Neural cell (in vitro differentiated cells): ENCODE measurements around the gene MOV10L1. TPM values are rescaled to one million over a fixed set of nuclear protein-coding genes. Genes with fewer than 3 reads are reported as not detected.

Source experiments
- H2AFZ ChIP-seq: fragments of 200-600, 300-800 bp; sonication (generic), shearing (Covaris generic); 2 replicates; pipeline ENCODE4 v1.6.0; 2014; ENCODE audit warnings: low read depth, mild to moderate bottlenecking, antibody characterized with exemption, low read length, moderate library complexity
- H3F3A ChIP-seq: fragments of 200-600 bp; shearing (Covaris generic); 2 replicates; pipeline ENCODE4 v1.6.1; 2016; ENCODE audit warnings: mild to moderate bottlenecking, moderate library complexity, mixed read lengths, antibody characterized with exemption, low read length; ENCODE audit not compliant: insufficient read depth, poor library complexity, severe bottlenecking
- H3K27ac ChIP-seq: fragments of 200-600, 300-800 bp; sonication (generic), shearing (Covaris generic); 2 replicates; pipeline ENCODE4 v1.5.1; 2014; ENCODE audit warnings: mild to moderate bottlenecking, low read length, moderate library complexity
- H3K27me3 ChIP-seq: fragments of 300-800, 200-600 bp; sonication (generic), shearing (Covaris generic); 2 replicates; pipeline ENCODE4 v1.6.0; 2014; ENCODE audit warnings: mild to moderate bottlenecking, low read depth, low read length, moderate library complexity; ENCODE audit not compliant: insufficient read depth
- H3K36me3 ChIP-seq: fragments of 300-800, 200-600 bp; sonication (generic), shearing (Covaris generic); 2 replicates; pipeline ENCODE4 v1.5.1; 2014; ENCODE audit warnings: mild to moderate bottlenecking, antibody characterized with exemption, low read length, moderate library complexity; ENCODE audit not compliant: insufficient read depth
- H3K4me2 ChIP-seq: fragments of 300-800, 200-600 bp; sonication (generic), shearing (Covaris generic); 2 replicates; pipeline ENCODE4 v1.6.0; 2014; ENCODE audit warnings: mild to moderate bottlenecking, low read length
- H3K4me3 ChIP-seq: fragments of 300-800, 200-600 bp; sonication (generic), shearing (Covaris generic); 2 replicates; pipeline ENCODE4 v1.5.1; 2014; ENCODE audit warnings: mild to moderate bottlenecking, low read length, moderate library complexity
- H3K79me2 ChIP-seq: fragments of 200-600 bp; shearing (Covaris generic); replicated peaks from 2 replicates; pipeline ENCODE4 v1.6.0; 2014; ENCODE audit warnings: mild to moderate bottlenecking, low read length, moderate library complexity; ENCODE audit not compliant: insufficient read depth
- H3K9ac ChIP-seq: fragments of 300-800, 200-600 bp; sonication (generic), shearing (Covaris generic); 2 replicates; pipeline ENCODE4 v1.6.1; 2016; ENCODE audit warnings: mild to moderate bottlenecking, low read length, mixed read lengths
- H3K9me2 ChIP-seq: fragments of 200-600 bp; shearing (Covaris generic); 2 replicates; pipeline ENCODE4 v1.6.1; 2016; ENCODE audit warnings: mild to moderate bottlenecking, low read length, mixed read lengths; ENCODE audit not compliant: insufficient read depth
- H3K9me3 ChIP-seq: fragments of 200-600, 300-800 bp; sonication (generic), shearing (Covaris generic); 2 replicates; pipeline ENCODE4 v1.6.1; 2016; ENCODE audit warnings: mild to moderate bottlenecking, mixed run types, low read length, moderate library complexity, mixed read lengths
- H4K20me1 ChIP-seq: fragments of 200-600 bp; shearing (Covaris generic); 2 replicates; pipeline ENCODE4 v1.6.1; 2016; ENCODE audit warnings: mild to moderate bottlenecking, mixed run types; ENCODE audit not compliant: insufficient read depth
- EP300 ChIP-seq: fragments of 450-650 bp; conservative IDR thresholded peaks from 2 replicates; pipeline ENCODE4 v1.6.1; 2014; ENCODE audit warnings: antibody characterized with exemption, mild to moderate bottlenecking, moderate library complexity; ENCODE audit not compliant: poor library complexity, severe bottlenecking
- EZH2 ChIP-seq: fragments of 200-600, 300-800 bp; shearing (Covaris generic), sonication (generic); IDR thresholded peaks from 2 replicates; pipeline ENCODE4 v1.6.1; 2014; ENCODE audit warnings: antibody characterized with exemption, low read length, borderline replicate concordance, mild to moderate bottlenecking; ENCODE audit not compliant: insufficient read depth, poor library complexity, severe bottlenecking
- MXI1 ChIP-seq: fragments of 450-650 bp; conservative IDR thresholded peaks from 2 replicates; pipeline ENCODE4 v1.6.1; 2014; ENCODE audit warnings: antibody characterized with exemption, mild to moderate bottlenecking; ENCODE audit not compliant: poor library complexity, severe bottlenecking
- POLR2AphosphoS5 ChIP-seq: IDR thresholded peaks from 2 replicates; pipeline ENCODE4 v1.6.1; 2012
- RAD21 ChIP-seq: fragments of 450-650 bp; conservative IDR thresholded peaks from 2 replicates; pipeline ENCODE4 v1.6.1; 2014; ENCODE audit warnings: antibody characterized with exemption, mild to moderate bottlenecking, moderate library complexity
- SMC3 ChIP-seq: fragments of 450-650 bp; conservative IDR thresholded peaks from 2 replicates; pipeline ENCODE4 v1.6.1; 2014; ENCODE audit warnings: antibody characterized with exemption, mild to moderate bottlenecking, moderate library complexity; ENCODE audit not compliant: poor library complexity
- TAF1 ChIP-seq: IDR thresholded peaks from 2 replicates; pipeline ENCODE4 v1.6.1; 2012; ENCODE audit warnings: low read depth
- polyA plus RNA-seq: library from polyadenylated mRNA; depleted of rRNA; stranded (reverse); fragments of >200 nt; gene quantifications from 2 replicates; pipeline ENCODE4 v1.2.3, GENCODE V29; 2014
- TF ChIP-seq, protein P1 (sequence below): fragments of 450-650 bp; IDR thresholded peaks from 2 replicates; pipeline ENCODE4 v1.5.1; 2014; ENCODE audit warnings: antibody characterized with exemption, mild to moderate bottlenecking, moderate library complexity; ENCODE audit not compliant: poor library complexity, severe bottlenecking
- TF ChIP-seq, protein P2 (sequence below): IDR thresholded peaks from 2 replicates; pipeline ENCODE4 v1.6.1; 2012; ENCODE audit warnings: borderline replicate concordance

The MOV10L1 gene
- polyA plus RNA-seq, 1 donor from 2014 or later: not detected

DNA sequence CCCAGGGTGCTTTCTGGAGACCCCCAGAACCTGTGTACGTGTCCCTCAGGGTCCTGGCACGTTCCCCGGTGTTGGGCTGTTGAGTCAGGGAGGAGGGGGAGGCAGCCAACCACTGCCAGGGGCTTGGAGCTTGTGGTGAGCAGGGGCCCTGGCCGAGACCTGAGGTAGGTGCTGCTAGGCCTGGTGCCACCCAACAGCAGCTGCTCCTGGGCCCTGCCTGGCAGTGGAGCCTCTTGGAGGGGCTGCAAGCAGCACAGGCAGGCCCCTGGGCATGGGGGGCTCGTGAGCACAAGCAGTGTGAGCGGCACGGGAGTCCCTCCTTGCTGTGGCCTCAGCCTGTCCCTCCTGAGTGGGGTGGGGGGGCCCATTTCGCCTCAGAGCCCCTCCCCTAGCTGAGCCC is 103.8 kb downstream of the MOV10L1 start:
- Histone ChIP-seq H3F3A (no peaks in the 10 kb centered on the region), H3K4me3 (no peak overlapping the region), H4K20me1 (no peaks in the 10 kb centered on the region), H3K27ac (no peak overlapping the region), H2AFZ (no peak overlapping the region), H3K9me2 (no peaks in the 10 kb centered on the region), H3K36me3 (no peaks in the 10 kb centered on the region), H3K9ac (no peak overlapping the region), H3K79me2 (no peaks in the 10 kb centered on the region), H3K4me2 (no peak overlapping the region), H3K27me3 (no peaks in the 10 kb centered on the region), H3K9me3 (no peaks in the 10 kb centered on the region)
- no peak for TF ChIP-seq EP300
- no peak for TF ChIP-seq MXI1
- TF ChIP-seq, protein P1, sequence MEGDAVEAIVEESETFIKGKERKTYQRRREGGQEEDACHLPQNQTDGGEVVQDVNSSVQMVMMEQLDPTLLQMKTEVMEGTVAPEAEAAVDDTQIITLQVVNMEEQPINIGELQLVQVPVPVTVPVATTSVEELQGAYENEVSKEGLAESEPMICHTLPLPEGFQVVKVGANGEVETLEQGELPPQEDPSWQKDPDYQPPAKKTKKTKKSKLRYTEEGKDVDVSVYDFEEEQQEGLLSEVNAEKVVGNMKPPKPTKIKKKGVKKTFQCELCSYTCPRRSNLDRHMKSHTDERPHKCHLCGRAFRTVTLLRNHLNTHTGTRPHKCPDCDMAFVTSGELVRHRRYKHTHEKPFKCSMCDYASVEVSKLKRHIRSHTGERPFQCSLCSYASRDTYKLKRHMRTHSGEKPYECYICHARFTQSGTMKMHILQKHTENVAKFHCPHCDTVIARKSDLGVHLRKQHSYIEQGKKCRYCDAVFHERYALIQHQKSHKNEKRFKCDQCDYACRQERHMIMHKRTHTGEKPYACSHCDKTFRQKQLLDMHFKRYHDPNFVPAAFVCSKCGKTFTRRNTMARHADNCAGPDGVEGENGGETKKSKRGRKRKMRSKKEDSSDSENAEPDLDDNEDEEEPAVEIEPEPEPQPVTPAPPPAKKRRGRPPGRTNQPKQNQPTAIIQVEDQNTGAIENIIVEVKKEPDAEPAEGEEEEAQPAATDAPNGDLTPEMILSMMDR: no peak
- TF ChIP-seq, protein P2, sequence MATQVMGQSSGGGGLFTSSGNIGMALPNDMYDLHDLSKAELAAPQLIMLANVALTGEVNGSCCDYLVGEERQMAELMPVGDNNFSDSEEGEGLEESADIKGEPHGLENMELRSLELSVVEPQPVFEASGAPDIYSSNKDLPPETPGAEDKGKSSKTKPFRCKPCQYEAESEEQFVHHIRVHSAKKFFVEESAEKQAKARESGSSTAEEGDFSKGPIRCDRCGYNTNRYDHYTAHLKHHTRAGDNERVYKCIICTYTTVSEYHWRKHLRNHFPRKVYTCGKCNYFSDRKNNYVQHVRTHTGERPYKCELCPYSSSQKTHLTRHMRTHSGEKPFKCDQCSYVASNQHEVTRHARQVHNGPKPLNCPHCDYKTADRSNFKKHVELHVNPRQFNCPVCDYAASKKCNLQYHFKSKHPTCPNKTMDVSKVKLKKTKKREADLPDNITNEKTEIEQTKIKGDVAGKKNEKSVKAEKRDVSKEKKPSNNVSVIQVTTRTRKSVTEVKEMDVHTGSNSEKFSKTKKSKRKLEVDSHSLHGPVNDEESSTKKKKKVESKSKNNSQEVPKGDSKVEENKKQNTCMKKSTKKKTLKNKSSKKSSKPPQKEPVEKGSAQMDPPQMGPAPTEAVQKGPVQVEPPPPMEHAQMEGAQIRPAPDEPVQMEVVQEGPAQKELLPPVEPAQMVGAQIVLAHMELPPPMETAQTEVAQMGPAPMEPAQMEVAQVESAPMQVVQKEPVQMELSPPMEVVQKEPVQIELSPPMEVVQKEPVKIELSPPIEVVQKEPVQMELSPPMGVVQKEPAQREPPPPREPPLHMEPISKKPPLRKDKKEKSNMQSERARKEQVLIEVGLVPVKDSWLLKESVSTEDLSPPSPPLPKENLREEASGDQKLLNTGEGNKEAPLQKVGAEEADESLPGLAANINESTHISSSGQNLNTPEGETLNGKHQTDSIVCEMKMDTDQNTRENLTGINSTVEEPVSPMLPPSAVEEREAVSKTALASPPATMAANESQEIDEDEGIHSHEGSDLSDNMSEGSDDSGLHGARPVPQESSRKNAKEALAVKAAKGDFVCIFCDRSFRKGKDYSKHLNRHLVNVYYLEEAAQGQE: no peak
- no peak for TF ChIP-seq EZH2
- no peak for TF ChIP-seq RAD21
- no peak for TF ChIP-seq POLR2AphosphoS5
- TF ChIP-seq SMC3: no peak
- no peak for TF ChIP-seq TAF1

DNA sequence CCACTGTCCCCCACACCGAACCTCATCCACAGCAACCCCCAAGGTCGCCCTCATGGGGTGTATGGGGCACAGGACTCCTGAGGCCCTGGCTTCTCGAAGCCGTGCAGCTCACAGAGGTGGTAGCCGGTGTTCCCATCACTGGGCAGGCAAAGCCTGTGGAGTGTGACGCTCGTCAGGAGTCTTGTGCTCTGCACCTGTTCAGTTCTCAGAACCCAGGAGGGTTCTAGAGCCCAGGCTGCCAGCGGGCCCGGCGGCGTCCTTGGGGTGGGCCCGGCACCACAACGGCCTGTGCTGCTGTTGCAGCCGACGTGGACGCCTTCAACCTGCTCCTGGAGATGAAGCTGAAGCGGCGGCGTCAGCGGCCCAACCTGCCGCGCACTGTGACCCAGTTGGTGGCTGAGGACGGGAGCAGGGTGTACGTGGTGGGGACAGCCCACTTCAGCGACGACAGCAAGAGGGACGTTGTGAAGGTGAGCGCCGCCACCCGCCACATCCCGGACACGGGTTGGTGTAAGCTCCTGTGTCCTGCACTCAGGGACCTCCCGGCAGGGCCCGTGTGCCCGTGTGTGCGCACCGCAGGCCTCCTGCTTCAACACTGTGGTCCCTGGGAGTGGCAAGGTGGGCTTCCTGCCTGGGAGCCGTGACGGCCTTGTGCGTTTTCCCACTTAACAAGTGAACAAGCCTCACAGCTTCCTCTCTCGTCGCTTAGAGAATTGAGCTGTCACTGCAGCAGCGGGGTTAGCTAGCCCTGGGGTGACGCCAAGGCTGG is 104.4 kb downstream of the MOV10L1 start:
- Histone ChIP-seq H3K36me3 (no peaks in the 10 kb centered on the region), H3K27me3 (no peaks in the 10 kb centered on the region), H3K9me2 (no peaks in the 10 kb centered on the region), H3K4me2 (no peak overlapping the region), H3K79me2 (no peaks in the 10 kb centered on the region), H2AFZ (no peak overlapping the region), H3K4me3 (no peak overlapping the region), H3F3A (no peaks in the 10 kb centered on the region), H4K20me1 (no peaks in the 10 kb centered on the region), H3K9me3 (no peaks in the 10 kb centered on the region), H3K9ac (no peak overlapping the region), H3K27ac (no peak overlapping the region)
- TF ChIP-seq SMC3 (no peak), TAF1 (no peak), EZH2 (no peak), POLR2AphosphoS5 (no peak), MXI1 (no peak), RAD21 (no peak), EP300 (no peak)
- TF ChIP-seq, protein P2: no peak
- TF ChIP-seq, protein P1: no peak
